ENCODE results near the gene TNFRSF11A.

TNFRSF11A gene

DNA sequence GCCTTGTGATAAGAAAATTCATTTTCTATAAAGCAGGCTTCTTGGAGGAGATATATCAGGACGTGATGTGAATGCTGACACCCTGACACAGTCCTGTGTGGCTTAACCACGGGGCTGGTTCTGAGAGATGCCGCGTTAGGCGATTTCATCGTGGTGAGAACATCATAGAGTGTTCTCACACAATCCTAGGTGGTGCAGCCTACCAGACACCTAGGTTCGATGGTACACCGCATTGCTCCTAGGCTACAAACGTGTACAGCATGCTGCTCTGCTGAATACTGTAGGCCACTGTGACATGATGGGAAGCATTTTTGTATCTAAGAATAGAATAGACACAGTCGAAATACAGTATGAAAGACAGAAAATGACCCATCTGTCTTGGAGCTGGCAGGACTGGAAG, 82.5 kb downstream of the TNFRSF11A start:
- TF ChIP-seq, protein P1, sequence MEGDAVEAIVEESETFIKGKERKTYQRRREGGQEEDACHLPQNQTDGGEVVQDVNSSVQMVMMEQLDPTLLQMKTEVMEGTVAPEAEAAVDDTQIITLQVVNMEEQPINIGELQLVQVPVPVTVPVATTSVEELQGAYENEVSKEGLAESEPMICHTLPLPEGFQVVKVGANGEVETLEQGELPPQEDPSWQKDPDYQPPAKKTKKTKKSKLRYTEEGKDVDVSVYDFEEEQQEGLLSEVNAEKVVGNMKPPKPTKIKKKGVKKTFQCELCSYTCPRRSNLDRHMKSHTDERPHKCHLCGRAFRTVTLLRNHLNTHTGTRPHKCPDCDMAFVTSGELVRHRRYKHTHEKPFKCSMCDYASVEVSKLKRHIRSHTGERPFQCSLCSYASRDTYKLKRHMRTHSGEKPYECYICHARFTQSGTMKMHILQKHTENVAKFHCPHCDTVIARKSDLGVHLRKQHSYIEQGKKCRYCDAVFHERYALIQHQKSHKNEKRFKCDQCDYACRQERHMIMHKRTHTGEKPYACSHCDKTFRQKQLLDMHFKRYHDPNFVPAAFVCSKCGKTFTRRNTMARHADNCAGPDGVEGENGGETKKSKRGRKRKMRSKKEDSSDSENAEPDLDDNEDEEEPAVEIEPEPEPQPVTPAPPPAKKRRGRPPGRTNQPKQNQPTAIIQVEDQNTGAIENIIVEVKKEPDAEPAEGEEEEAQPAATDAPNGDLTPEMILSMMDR (IDR thresholded peaks at IDR 0.05; ENCODE audit: control insufficient read depth, insufficient read depth, low read depth, low read length, missing control alignments): no peak
- no peak for DNase-seq (ENCODE audit: low read depth)

DNA sequence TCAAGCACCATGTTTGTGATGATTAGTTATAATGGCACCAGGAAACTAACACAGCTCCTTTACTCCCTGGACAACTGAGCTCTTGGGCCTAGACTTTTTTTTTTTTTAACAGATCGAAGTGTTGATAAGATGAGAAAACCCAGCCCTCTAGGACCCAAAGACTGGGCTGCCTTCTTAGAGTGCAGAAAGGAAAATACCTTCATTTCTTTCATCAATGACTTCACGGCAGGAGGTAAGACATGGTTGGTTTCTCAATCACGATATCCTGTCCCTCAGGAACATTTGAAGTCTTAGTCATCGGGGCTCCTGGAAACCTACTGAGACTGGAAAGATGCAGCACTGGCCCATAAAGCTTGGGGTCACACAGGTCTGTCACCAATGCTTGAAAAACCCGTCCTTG, 84.7 kb downstream of the TNFRSF11A start:
- no peak overlapping the region for H3K4me3 ChIP-seq (ENCODE audit: control insufficient read depth, low read depth, low read length)
- DNase-seq (ENCODE audit: low read depth): no peak
- TF ChIP-seq, protein P1 (IDR thresholded peaks at IDR 0.05; ENCODE audit: control insufficient read depth, insufficient read depth, low read depth, low read length, missing control alignments): no peak

More for the DNA sequence above, 82.5 kb downstream of the TNFRSF11A start:
- no peak overlapping the region for H3K4me3 ChIP-seq (ENCODE audit: control insufficient read depth, low read depth, low read length)

DNA sequence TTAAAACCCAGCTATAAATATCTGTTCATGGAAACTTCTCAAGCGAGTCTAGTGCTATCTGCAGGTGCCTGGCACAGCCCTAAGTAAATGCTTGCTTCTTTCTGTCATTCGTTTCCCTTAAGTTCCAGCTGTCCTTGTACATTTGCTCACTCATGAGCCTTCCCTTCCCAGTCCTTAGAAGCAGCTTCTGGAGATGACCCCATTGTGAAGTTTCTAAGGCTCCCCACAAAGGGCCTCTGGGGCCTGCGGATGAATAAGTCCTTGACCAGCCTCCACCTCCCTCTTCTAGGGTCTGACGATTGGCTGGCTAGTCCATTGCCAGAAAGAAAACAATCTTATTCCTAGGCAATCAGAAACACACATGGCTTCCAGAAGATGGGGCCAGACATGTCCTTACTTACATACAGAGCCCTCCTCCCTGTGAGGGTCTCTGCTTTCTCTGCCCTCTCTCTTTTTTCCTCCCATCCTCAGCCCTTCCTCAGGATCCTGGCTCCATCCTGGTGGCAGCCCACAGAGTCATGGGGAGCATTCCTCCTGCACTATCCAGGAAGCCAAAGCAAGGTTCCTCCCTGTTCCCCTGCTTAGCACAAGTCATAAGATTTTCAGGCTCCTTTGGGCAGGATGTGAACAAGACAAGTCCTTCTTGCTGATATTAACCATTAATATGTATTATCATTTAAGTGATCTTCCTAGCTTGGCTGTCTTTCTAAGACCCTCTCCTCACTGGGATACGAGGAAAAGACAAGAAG, 87.3 kb downstream of the TNFRSF11A start:
- TF ChIP-seq, protein P1 (IDR thresholded peaks at IDR 0.05; ENCODE audit: control insufficient read depth, insufficient read depth, low read depth, low read length, missing control alignments): no peak
- H3K4me3 ChIP-seq (ENCODE audit: control insufficient read depth, low read depth, low read length): no peak overlapping the region
- no peak for DNase-seq (ENCODE audit: low read depth)

DNA sequence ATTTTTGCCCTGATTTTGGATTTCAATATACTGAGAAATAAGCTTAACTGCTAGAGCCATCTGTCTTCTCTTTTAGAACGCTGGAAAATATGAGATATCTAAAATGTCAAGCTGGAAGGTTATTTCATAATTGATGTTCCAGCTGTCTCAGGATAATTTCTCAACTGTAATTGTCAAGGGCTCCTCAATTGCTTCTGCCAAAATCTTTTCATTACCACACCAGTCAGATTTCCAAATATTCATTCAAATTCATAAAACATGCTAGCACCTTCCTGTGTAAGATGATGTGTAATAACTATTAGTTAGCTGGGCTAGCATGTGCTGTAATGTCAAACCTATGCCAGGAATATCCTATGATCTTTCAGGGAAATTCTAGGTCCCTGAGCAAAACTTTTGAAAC, 88.1 kb downstream of the TNFRSF11A start:
- DNase-seq (ENCODE audit: low read depth): no peak
- TF ChIP-seq, protein P1 (IDR thresholded peaks at IDR 0.05; ENCODE audit: control insufficient read depth, insufficient read depth, low read depth, low read length, missing control alignments): no peak
- no peak overlapping the region for H3K4me3 ChIP-seq (ENCODE audit: control insufficient read depth, low read depth, low read length)

DNA sequence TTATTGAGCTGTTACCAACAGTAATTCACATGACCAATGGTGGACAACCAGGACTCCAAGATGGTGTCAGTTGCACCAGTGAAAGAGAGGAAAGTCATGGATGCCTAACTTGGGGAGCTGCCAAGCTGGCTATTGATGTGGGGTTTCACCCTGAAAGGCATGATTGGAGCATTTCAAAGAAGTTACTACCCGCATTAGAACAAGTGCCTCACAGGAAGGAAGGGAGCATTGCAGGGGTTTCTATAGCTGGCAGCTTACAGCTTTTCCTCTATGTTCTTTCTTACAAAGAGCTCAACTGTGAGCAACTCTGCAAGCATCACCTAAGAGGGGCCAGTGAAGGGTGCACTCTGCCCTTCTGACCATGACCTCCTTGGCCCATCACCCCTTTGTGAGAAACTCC, 93.1 kb downstream of the TNFRSF11A start:
- no peak for DNase-seq (ENCODE audit: low read depth)
- H3K4me3 ChIP-seq (ENCODE audit: control insufficient read depth, low read depth, low read length): no peak overlapping the region
- TF ChIP-seq, protein P1 (IDR thresholded peaks at IDR 0.05; ENCODE audit: control insufficient read depth, insufficient read depth, low read depth, low read length, missing control alignments): no peak

DNA sequence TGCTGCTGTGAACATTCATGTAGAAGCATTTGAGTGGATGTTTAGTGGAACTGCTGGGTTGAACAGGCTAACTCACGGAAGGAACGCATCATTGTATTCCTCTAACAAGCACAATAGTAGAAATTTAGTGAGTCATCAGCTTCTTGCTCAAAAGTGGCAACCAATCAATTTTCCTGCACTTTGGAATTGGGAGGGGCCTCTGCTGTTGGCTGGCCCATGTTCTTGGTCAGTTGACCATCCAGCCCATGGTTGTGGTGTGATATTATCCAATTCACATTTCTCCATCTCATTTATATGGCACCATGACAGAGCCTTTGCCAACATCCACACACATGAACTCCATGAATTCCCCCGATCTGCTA, 95.0 kb downstream of the TNFRSF11A start:
- TF ChIP-seq, protein P1 (IDR thresholded peaks at IDR 0.05; ENCODE audit: control insufficient read depth, insufficient read depth, low read depth, low read length, missing control alignments): no peak
- no peak overlapping the region for H3K4me3 ChIP-seq (ENCODE audit: control insufficient read depth, low read depth, low read length)
- no peak for DNase-seq (ENCODE audit: low read depth)

Measured in AG09309 (cell line).